Measurements from ENCODE around the gene CSNK2A1. TPM values are rescaled to one million over a fixed set of nuclear protein-coding genes. Genes with fewer than 3 reads are reported as not detected.

The CSNK2A1 gene
- total and polyA plus RNA-seq, 4 donors = 17.0 to 60.3 (median 39.7) TPM

GRCh38 chr20:483815-484644 lies 59.6 kb downstream of the CSNK2A1 start:
- no peak overlapping the region for H3K4me3 ChIP-seq (ENCODE audit: low read depth in 1 of 3, low read length in 3 of 3)
- no peaks in the 10 kb centered on the region for H3K9me3 ChIP-seq (ENCODE audit: control insufficient read depth in 4 of 4, low read length in 3 of 4)
- peaks cover 0 to 8% (median 5%) of the 10 kb centered on the region in 4 donors for H3K4me1 ChIP-seq (ENCODE audit: control insufficient read depth in 4 of 4, insufficient read depth in 4 of 4, low read length in 3 of 4)
- DNase-seq (ENCODE audit: low spot score) = no peak
- no peak overlapping the region for H3K9ac ChIP-seq (ENCODE audit: low read depth in 1 of 2, low read length in 2 of 2)
- TF ChIP-seq FOXA2 (IDR thresholded peaks at IDR 0.05) (no peak), SP1 (IDR thresholded peaks at IDR 0.05) (no peak), HNF4A (conservative IDR thresholded peaks at IDR 0.05) (peak in 1 of 2 donors; percentile 14), RAD21 (IDR thresholded peaks at IDR 0.05) (no peak)
- peaks cover 10 to 58% (median 46%) of the 10 kb centered on the region in 4 donors for H3K36me3 ChIP-seq (ENCODE audit: control insufficient read depth in 4 of 4, insufficient read depth in 3 of 4, low read depth in 1 of 4, low read length in 3 of 4)
- H3K27me3 ChIP-seq (ENCODE audit: control insufficient read depth in 4 of 4, insufficient read depth in 4 of 4, low read length in 3 of 4) = no peaks in the 10 kb centered on the region
- H3K27ac ChIP-seq (ENCODE audit: low read depth in 1 of 2, low read length in 2 of 2) = no peak overlapping the region
- WGBS = 59% methylated on average over 9 of the region's 9 CpGs

- Histone ChIP-seq H3K4me3 (ENCODE audit: low read depth in 1 of 3, low read length in 3 of 3) (no peak overlapping the region), H3K9ac (ENCODE audit: low read depth in 1 of 2, low read length in 2 of 2) (no peak overlapping the region), H3K9me3 (ENCODE audit: control insufficient read depth in 4 of 4, low read length in 3 of 4) (no peaks in the 10 kb centered on the region), H3K27ac (ENCODE audit: low read depth in 1 of 2, low read length in 2 of 2) (no peak overlapping the region), H3K27me3 (ENCODE audit: control insufficient read depth in 4 of 4, insufficient read depth in 4 of 4, low read length in 3 of 4) (no peaks in the 10 kb centered on the region), H3K4me1 (ENCODE audit: control insufficient read depth in 4 of 4, insufficient read depth in 4 of 4, low read length in 3 of 4) (peaks cover 0 to 8% (median 5%) of the 10 kb centered on the region in 4 donors), H3K36me3 (ENCODE audit: control insufficient read depth in 4 of 4, insufficient read depth in 3 of 4, low read depth in 1 of 4, low read length in 3 of 4) (peaks cover 12 to 30% (median 21%) of the 10 kb centered on the region in 4 donors)
- WGBS = 82% methylated on average over 1 of the region's 1 CpG
- DNase-seq (ENCODE audit: low spot score) = no peak
- no peak for TF ChIP-seq GABPA (IDR thresholded peaks at IDR 0.05 in 1 of 2, conservative IDR thresholded peaks at IDR 0.05 in 1 of 2)
- no peak for TF ChIP-seq CTCF (IDR thresholded peaks at IDR 0.05; ENCODE audit: low read depth, low read length, missing input control)
- no peak for TF ChIP-seq EGR1 (IDR thresholded peaks at IDR 0.05; ENCODE audit: low read depth in 2 of 2)
- TF ChIP-seq NR2F2 (IDR thresholded peaks at IDR 0.05) = no peak
- TF ChIP-seq FOXA2 (IDR thresholded peaks at IDR 0.05) = no peak
- TF ChIP-seq HNF4A (conservative IDR thresholded peaks at IDR 0.05) = no peak
- TF ChIP-seq ATF3 (IDR thresholded peaks at IDR 0.05) = no peak
- TF ChIP-seq RAD21 (IDR thresholded peaks at IDR 0.05) = no peak
- TF ChIP-seq YY1 (IDR thresholded peaks at IDR 0.05) = no peak
Observed at GRCh38 chr20:481167-481566, 62.4 kb downstream of the CSNK2A1 start.

GRCh38 chr20:480044-480443 lies 63.5 kb downstream of the CSNK2A1 start:
- WGBS = 35% methylated on average over 3 of the region's 3 CpGs
- H3K9me3 ChIP-seq (ENCODE audit: control insufficient read depth in 4 of 4, low read length in 3 of 4) = no peaks in the 10 kb centered on the region
- peaks cover 0 to 8% (median 5%) of the 10 kb centered on the region in 4 donors for H3K4me1 ChIP-seq (ENCODE audit: control insufficient read depth in 4 of 4, insufficient read depth in 4 of 4, low read length in 3 of 4)
- peaks cover 9 to 24% (median 17%) of the 10 kb centered on the region in 4 donors for H3K36me3 ChIP-seq (ENCODE audit: control insufficient read depth in 4 of 4, insufficient read depth in 3 of 4, low read depth in 1 of 4, low read length in 3 of 4)
- H3K27me3 ChIP-seq (ENCODE audit: control insufficient read depth in 4 of 4, insufficient read depth in 4 of 4, low read length in 3 of 4) = no peaks in the 10 kb centered on the region
- no peak overlapping the region for H3K4me3 ChIP-seq (ENCODE audit: low read depth in 1 of 3, low read length in 3 of 3)
- H3K27ac ChIP-seq (ENCODE audit: low read depth in 1 of 2, low read length in 2 of 2) = no peak overlapping the region
- no peak for DNase-seq (ENCODE audit: low spot score)
- TF ChIP-seq TAF1 (conservative IDR thresholded peaks at IDR 0.05) = no peak
- no peak for TF ChIP-seq HNF4A (conservative IDR thresholded peaks at IDR 0.05)
- TF ChIP-seq GABPA (IDR thresholded peaks at IDR 0.05 in 1 of 2, conservative IDR thresholded peaks at IDR 0.05 in 1 of 2) = no peak
- TF ChIP-seq MAX (IDR thresholded peaks at IDR 0.05) = no peak
- no peak for TF ChIP-seq EGR1 (IDR thresholded peaks at IDR 0.05; ENCODE audit: low read depth in 2 of 2)
- no peak for TF ChIP-seq FOXA2 (IDR thresholded peaks at IDR 0.05)
- TF ChIP-seq RXRA (IDR thresholded peaks at IDR 0.05) = no peak
- no peak for TF ChIP-seq ZBTB33 (IDR thresholded peaks at IDR 0.05)
- no peak for TF ChIP-seq JUND (IDR thresholded peaks at IDR 0.05)
- no peak for TF ChIP-seq ATF3 (IDR thresholded peaks at IDR 0.05)
- TF ChIP-seq CTCF (IDR thresholded peaks at IDR 0.05; ENCODE audit: low read depth, low read length, missing input control) = no peak
- peak overlapping the region in 1 of 2 donors; percentile 3 for H3K9ac ChIP-seq (ENCODE audit: low read depth in 1 of 2, low read length in 2 of 2)
